Pons (tissue), 1 donor: ENCODE data around the gene EIF3F.

Source experiments
- DNase-seq: peaks from one replicate; pipeline ENCODE4 v3.0.0-alpha.2; 2016; ENCODE audit warnings: low spot score

Gene EIF3F

DNA sequence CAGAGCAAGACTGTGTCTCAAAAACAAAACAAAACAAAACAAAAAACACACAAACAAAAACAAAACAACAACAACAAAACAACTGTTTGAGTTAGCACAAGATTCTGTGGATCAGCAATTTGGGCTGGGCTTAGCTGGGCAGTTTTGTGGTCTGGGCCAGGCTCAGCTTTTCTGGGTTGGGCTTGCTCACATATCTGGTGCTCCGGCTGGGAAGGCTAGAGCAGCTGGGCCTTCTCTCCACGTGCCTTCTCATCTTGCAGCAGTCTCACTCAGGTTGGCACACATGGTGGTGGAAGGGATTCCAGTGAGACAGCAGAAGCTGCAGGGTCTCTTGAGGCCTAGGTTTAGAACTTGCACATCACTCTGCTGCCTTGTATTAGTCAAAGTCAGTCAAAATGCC lies 35.7 kb downstream of the EIF3F start:
- DNase-seq = no peak

DNA sequence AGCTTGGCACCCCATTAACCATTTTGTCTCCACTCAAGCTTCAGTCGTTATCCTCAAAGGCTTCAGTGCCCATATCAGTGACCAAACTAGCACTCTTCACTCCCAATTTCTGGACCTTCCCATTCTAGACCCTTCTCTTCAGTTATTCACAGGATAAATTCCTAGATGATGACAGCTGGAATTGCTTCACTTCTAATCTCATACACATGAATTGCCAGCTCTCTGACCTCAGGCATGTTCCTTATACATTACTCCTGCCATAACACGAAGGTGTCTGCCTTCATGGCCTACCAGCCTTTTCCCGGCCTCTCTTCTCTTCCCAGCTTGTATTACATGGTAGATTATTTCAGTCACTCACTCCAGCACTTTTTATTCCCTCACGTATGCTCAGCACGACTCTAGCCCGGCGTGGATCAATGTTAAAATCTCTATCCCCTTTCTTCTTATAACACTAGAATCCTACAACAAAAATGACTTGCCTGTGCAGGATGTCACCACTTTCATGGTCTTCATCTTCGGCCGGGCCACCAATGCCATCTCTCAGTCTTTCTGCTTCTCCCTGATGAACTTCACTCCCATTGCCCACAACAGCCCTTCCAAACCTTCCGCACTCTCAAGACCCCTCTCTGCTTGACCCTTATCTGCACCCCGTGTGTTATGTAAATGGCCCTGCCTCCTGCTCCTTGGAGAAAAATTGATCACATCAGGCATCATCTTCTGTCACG lies 36.9 kb downstream of the EIF3F start:
- DNase-seq = no peak

GRCh38 chr11:8025123-8025522 lies 38.0 kb downstream of the EIF3F start:
- DNase-seq = no peak

DNA sequence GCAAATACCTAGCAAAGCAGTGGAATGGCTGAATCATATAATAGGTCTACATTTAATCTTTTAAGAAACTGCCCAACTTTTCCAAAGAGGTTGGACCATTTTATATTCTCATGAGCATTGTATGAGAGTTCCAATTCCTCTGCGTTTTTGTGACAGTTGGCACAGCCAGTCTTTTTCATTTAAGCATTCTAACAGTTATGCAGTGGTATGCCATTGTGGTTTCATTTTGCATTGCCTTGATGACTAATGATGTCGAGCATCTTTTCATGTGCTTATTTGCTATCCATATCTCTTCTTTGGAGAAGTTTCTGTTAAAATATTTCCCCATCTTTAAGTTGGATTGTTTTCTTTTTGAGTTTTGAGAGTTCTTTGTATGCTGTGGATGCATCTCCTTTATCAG lies 38.7 kb downstream of the EIF3F start:
- DNase-seq = no peak

DNA sequence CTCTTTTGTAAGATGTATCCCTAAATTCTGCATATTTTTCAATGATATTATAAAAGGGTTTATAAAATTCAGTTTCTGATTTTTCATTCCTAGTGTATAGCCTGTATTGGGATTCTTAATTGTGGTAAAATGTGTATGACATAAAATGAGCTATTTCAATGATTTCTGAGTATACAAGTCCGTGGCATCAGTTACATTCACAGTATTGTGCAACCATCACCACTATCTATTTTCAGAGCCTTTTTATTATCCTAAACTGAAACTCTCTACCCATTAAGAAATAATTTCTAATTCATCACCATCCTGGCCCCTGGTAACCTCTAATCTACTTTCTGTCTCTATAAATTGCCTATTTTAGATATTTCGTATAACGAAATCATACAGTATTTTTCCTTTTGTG lies 39.8 kb downstream of the EIF3F start:
- no peak for DNase-seq

DNA sequence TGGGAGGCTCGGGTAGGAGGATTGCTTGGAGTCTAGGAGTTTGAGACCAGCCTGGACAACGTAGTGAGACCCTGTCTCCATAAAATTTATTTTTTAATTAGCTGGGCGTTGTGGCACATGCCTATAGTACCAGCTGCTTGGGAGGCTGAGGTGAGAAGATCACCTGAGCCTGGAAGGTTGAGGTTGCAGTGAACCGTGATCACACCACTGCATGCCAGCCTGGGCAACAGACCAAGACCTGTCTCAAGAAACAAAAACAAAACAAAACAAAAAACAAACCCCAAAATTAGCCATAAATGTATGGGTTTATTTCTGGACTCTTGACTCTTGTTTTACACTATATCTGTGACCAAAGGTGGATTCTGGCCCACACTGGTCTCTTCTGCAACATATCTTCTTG lies 41.6 kb downstream of the EIF3F start:
- DNase-seq = no peak

GRCh38 chr11:8030526-8031247 lies 43.5 kb downstream of the EIF3F start:
- DNase-seq = no peak

DNA sequence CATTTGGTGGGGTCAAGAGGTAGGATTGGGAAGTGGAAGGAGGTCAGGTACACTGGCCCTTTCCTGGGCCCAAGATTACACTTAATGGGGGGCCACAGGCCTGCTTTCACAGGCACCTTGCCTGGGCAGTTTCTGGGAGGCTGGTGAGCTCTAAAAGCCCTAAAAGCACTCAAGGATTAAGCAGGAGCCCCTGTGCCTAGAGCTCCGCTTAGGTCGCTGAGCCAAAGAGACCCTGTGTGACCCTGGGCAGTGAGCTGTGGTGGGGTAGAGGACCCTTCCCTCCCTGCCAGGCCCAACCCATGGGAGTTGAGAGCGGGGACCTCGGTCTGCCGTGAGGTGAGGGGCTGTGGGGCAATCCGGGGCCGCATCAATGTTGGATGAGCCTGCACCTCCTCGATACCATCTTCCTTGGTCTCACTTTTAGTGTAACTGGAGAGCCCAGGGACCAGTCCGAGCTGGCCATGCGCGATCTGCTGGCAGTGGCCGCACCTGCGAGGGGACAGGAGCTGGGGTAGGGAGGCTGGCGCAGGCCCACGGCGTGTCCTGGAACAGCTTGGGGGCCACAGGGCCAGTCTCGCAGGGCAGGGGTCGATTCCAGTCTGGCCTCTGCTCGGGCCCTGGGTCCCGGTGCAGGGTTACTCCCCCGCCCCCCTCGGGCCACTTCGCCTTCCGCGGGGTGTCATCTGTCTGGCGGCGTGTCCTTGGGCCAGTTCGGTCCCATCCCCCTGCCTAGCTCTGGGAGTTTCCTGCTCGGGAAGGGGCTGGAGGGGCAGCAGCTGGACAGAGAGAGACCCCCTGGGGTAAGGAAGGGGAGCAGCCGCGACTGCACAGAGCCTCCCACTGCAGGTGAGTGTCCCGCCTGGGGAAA lies 44.3 kb downstream of the EIF3F start:
- no peak for DNase-seq

- no peak for DNase-seq
These were observed 45.0 kb downstream of the EIF3F start for GRCh38 chr11:8032122-8032521.

DNA sequence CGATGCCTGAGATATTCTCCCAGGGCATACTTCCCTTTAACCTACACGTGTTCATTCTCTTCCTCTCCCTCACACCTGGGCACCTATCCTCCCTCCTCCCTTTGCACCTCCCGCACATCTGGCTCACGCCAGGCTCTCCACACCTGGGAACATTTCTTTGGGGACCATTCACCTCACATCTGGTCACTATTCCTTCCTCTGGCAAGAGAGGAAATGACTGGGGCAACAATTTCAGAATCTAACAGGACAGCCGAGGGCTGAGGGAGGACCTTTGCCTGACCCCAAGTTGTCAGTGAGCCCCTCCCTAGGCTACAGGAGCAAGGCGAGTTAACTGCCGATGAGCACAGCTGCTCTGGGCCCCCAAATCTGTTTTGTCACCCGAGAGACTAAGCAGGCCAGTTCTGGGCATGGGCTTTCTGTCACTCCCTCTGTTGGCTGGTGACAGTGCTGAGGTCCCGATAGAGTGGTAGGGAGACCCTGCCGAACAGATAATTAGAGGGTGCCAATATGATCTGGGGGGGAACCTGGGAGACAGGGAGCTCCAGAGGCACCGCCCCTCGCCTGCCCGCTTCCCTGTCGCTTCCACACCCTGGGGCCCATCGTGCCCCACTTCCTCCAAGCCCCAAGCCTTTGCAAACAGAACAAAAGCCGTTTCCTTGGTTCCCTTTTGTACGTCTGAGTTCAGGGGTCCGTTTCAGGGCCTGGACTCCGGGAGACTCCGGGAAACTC lies 45.6 kb downstream of the EIF3F start:
- no peak for DNase-seq

- DNase-seq = peak; percentile 56
These were observed 46.4 kb downstream of the EIF3F start for GRCh38 chr11:8033305-8034105.

DNA sequence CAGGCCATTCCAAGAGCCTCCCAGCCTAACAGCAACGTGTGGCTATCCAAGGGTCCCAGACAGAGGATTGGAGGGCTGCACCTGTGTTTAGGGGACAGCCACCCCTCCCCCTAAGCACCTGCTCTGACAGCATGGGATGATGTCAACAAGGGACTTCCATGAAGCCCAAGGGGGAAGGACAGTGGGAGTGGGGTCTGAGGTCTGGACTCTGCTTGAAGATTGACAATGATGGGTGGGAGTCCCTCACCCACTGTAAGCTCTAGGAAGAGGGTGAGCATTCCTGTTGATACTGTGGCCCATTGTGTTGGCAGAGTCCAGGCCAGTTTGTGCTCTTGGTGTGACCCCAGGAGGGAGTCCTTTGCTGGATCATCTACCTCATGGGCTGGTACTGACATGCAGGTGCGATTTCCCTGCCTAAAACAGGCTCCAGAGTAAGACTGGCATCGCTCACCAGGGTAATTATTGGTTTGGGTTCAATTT lies 47.0 kb downstream of the EIF3F start:
- no peak for DNase-seq

GRCh38 chr11:8034604-8035190 lies 47.6 kb downstream of the EIF3F start:
- DNase-seq = no peak

DNA sequence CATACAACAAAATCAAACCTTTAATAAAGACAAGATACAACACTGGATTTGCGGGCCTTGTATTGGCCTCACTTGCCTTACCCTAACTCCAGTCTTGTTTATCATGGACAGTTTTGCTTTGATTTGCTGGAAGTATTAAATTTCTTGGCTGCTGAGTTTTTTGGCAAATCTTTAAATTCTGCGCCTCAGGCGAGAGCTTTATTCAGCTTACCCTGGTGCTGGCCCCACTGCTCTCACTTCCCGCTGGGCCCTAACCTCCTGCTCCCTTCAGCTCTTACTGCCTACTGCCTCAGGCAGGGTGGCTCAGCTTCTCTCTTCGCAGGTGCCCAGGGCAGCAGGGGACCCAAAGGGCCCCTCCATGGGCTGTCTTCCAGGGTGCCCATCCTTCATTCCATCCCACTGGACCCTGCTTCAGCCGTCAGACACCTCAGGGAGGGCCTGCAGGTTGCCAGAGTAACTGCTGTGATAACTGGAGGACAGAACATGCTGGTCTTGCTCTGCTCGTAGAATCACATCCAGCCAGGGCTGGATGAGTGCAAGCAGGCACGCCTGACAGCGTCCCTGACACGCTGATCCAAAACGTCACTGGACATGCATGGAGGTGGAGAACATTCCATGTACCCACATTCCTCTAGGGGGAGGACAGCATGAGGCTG lies 48.2 kb downstream of the EIF3F start:
- no peak for DNase-seq

DNA sequence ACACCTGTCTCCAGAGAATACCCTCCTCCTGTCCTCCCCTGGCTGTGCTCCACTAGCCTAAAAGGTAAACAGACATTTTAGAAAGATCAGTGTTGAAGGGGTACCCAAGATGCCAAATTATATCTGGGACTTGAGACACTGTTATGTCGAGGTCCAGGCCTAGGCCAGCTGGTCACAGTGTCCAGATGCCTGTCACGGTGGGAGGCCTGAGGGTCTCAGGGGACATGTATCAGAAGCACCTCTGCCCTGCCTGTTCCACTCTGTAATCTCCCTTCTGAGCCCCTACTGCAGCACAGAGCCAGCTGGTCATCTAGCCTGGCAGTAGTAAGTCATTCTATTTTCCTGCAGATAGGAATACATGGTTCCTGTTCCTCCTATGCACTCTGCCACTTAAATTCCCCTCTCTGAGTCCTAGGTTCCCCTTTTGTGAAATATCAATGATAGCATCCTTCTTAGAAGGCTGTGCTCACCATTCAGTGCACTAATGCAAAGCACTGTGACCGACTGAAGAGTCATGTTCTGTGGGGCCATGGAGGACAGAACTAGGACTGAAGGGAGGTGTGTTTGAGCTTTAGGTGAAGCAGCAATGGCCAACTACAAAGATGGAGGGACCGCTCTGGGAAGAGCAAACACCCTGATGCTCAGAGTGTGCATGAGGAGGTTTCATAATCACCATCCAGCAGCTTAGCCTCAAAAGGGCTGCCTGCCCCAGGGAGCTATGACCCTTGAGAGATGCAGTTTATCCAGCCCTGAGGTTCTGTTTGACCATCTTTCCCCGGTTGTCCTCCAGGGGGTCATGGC lies 49.1 kb downstream of the EIF3F start:
- no peak for DNase-seq

DNA sequence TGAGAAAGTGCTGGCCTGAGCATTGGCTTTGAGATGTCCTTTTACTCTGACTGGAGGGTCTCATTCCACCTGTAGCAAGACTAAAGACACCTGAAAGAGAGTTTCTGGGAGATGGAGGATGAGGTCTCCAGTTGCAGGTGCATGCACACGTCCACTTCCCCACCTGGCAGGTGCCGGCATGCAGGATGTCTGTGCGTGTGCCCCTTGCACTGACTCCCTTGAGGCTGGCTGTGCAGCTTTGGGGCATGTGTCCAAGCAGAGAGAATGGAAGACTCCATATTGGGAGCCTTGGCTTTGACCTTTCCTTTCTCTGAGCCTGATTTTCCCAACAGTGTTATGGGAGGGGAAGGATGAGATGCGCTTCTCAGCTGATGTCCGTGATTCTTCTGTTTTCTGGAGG lies 49.8 kb downstream of the EIF3F start:
- DNase-seq = no peak

- peak; percentile 10 for DNase-seq
These were observed 51.3 kb downstream of the EIF3F start for GRCh38 chr11:8038393-8038792.

DNA sequence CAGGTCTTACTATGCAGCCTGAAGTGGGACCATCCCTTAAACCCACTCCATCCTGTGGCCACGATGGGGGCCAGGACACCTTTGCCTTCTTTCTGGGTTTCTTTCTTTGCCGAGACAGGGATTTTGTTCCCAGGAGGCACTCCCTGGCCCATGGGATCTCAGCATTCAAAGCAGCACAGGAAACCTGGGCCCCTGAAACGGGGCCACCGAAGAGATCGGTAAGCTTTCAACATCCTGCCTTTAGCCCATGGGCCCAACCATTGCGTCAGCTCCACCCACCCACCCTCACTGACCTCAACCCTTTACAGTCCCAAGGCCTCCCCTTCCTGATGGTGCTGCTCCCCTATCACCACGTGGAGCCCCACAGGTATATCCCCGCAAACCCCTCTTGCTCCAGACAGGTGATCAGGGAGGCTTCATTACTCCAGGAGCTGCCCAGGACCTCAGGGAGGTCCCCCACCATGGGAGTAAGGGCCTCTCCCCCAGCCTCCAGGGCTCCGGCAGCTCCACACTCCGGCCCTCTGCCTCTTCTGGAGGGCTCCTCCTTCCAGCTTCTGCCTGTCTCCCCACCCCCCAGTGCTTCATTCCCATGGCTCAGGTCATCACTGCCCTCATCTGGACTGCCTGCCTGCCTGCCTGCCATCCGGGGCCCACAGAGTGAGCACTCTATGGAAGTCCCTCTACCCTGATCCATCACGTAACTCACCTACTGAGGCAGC lies 51.8 kb downstream of the EIF3F start:
- no peak for DNase-seq
